HG03066 (cell line): Measurements from ENCODE around the gene MATCAP1.

Source experiments
- ATAC-seq: cut with Tn5 transposase; IDR thresholded peaks from one replicate; pipeline ENCODE4 v1.9.1; 2021; ENCODE audit warnings: low read depth; ENCODE audit not compliant: unreplicated experiment

Gene MATCAP1

GRCh38 chr16:67158637-67159600, 24.8 kb downstream of the MATCAP1 start:
- ATAC-seq = peak; percentile 34

GRCh38 chr16:67157892-67158635, 25.7 kb downstream of the MATCAP1 start:
- ATAC-seq = no peak

- no peak for ATAC-seq
These were observed 26.5 kb downstream of the MATCAP1 start for GRCh38 chr16:67157106-67157748.

- ATAC-seq = no peak
These were observed 27.5 kb downstream of the MATCAP1 start for GRCh38 chr16:67156143-67156844.

- ATAC-seq = no peak
These were observed 28.2 kb downstream of the MATCAP1 start for GRCh38 chr16:67155295-67156142.

GRCh38 chr16:67154578-67155294, 29.0 kb downstream of the MATCAP1 start:
- ATAC-seq = no peak

- no peak for ATAC-seq
These were observed 32.2 kb downstream of the MATCAP1 start for GRCh38 chr16:67151431-67152097.

- peak; percentile 60 for ATAC-seq
These were observed 32.8 kb downstream of the MATCAP1 start, which contains the start of gene B3GNT9 for GRCh38 chr16:67150833-67151396. B3GNT9 (minus strand) TSS chr16:67150998; CDS start chr16:67150485, 513 bp downstream.

- ATAC-seq = peak; percentile 35
These were observed 33.5 kb downstream of the MATCAP1 start for GRCh38 chr16:67150047-67150832.

GRCh38 chr16:67149276-67150046, 34.3 kb downstream of the MATCAP1 start:
- ATAC-seq = no peak

- no peak for ATAC-seq
These were observed 35.0 kb downstream of the MATCAP1 start for GRCh38 chr16:67148656-67149275.

GRCh38 chr16:67148221-67148620, 35.5 kb downstream of the MATCAP1 start:
- no peak for ATAC-seq

GRCh38 chr16:67147437-67148140, 36.2 kb downstream of the MATCAP1 start:
- ATAC-seq = no peak

GRCh38 chr16:67146523-67147357, 37.0 kb downstream of the MATCAP1 start:
- ATAC-seq = no peak
